Inflammatory macrophage (primary cell): ENCODE data around the gene TMEM88.
A peak's percentile ranks its signal among the peaks of the same experiment; 100 is the strongest.

Experiments
- DNase-seq, 2 donors: peaks; one replicate each; pipeline ENCODE4 v3.0.0-alpha.2; 2020 to 2022

The TMEM88 gene

GRCh38 chr17:7833011-7833794 is 21.7 kb upstream of the TMEM88 start:
- DNase-seq, result no peak

GRCh38 chr17:7833795-7834541 is 20.9 kb upstream of the TMEM88 start, which contains the start of gene KDM6B:
KDM6B (plus strand) TSS chr17:7834217; CDS start chr17:7845555, 11,338 bp downstream.
- peak; percentile 93 to 94 for DNase-seq

GRCh38 chr17:7834542-7834956 is 20.3 kb upstream of the TMEM88 start:
- DNase-seq, result peak; percentile 54 to 69

- DNase-seq, result peak; percentile 90 to 93
Observed at GRCh38 chr17:7834957-7835813, 19.7 kb upstream of the TMEM88 start.

- peak; percentile 20 to 47 for DNase-seq
Observed at GRCh38 chr17:7835814-7836595, 18.9 kb upstream of the TMEM88 start.

- DNase-seq, result peak; percentile 84 to 86
Observed at GRCh38 chr17:7836596-7837407, 18.1 kb upstream of the TMEM88 start.

- DNase-seq, result no peak
Observed at GRCh38 chr17:7837408-7838088, 17.3 kb upstream of the TMEM88 start.

GRCh38 chr17:7838090-7839075 is 16.5 kb upstream of the TMEM88 start:
- peak; percentile 34 to 48 for DNase-seq

- peak; percentile 73 to 77 for DNase-seq
Observed at GRCh38 chr17:7839190-7839875, 15.5 kb upstream of the TMEM88 start.

- DNase-seq, result peak in 1 of 2 donors; percentile 42
Observed at GRCh38 chr17:7839876-7840261, 15.0 kb upstream of the TMEM88 start.

GRCh38 chr17:7840441-7840840 is 14.4 kb upstream of the TMEM88 start:
- no peak for DNase-seq

GRCh38 chr17:7840875-7841274 is 14.0 kb upstream of the TMEM88 start:
- DNase-seq, result no peak

- DNase-seq, result peak; percentile 71 to 84
Observed at GRCh38 chr17:7841396-7841914, 13.4 kb upstream of the TMEM88 start.

- DNase-seq, result peak; percentile 86 to 87
Observed at GRCh38 chr17:7841915-7842379, 12.9 kb upstream of the TMEM88 start.

- peak; percentile 98 for DNase-seq
Observed at GRCh38 chr17:7842380-7843256, 12.2 kb upstream of the TMEM88 start.

GRCh38 chr17:7843257-7843535 is 11.7 kb upstream of the TMEM88 start:
- no peak for DNase-seq
